UCSD-AML1 (cell line): ENCODE data around the gene ARHGAP18.
A peak's percentile ranks its signal among the peaks of the same experiment; 100 is the strongest.

ENCODE experiments used
- DNase-seq: peaks from one replicate; lab custom pipeline; 2025; ENCODE audit not compliant: unreplicated experiment; lab: John Stamatoyannopoulos, UW

Gene ARHGAP18

DNA sequence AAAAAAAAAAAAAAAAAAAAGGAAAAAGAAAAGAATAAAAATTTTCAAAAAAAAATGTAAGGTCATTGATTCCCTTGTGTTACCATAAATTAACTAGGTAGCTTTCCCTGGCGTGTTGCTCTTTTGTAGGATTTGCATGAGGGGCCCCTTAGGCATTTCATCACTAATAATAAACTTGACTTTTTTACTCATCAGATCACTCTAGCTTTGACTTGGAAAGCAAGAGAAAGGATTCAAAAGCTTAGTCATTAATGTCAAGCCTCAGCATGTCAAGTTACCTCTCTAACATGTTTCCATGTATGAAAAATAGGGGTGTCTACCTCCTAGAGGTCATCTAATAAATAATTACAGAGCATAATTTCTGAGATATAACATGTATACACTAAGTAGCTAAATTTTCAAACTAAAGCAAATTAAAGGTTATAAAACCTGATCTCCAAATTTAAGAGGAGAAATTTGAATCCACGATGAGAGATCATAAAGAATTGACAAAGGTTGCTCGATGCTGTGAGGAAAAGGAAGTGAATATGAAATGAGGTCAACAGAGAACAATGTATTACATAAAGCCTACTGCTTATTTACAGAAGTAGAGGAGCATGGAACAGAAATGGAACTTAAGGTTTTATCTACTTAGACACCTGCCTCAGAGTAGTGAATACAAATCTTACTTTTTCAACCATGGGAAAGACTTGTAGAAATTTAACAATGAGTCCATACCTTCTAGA lies 86.8 kb downstream of the ARHGAP18 start:
- DNase-seq, result no peak

DNA sequence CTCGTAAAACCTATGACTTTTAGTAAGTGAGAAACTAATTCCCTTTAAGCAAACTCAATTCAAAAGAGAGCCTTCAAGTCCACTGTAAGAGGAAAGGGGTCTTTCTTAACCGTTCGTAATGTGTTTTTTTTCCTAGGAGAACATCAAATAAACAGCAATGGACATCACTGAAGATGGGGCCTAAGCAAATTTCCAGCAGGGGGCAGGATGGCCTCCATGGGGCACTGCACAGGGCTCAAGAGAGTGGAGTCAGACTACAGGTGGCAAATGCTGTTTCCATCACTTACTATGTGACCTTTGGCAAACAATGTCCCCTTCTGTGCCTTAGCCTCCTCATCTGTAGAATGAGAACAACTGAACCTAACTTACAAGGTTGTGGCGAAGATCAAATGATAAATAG lies 88.7 kb downstream of the ARHGAP18 start:
- DNase-seq, result peak; percentile 18

- no peak for DNase-seq
Observed at GRCh38 chr6:129620234-129620610, 89.8 kb downstream of the ARHGAP18 start.

DNA sequence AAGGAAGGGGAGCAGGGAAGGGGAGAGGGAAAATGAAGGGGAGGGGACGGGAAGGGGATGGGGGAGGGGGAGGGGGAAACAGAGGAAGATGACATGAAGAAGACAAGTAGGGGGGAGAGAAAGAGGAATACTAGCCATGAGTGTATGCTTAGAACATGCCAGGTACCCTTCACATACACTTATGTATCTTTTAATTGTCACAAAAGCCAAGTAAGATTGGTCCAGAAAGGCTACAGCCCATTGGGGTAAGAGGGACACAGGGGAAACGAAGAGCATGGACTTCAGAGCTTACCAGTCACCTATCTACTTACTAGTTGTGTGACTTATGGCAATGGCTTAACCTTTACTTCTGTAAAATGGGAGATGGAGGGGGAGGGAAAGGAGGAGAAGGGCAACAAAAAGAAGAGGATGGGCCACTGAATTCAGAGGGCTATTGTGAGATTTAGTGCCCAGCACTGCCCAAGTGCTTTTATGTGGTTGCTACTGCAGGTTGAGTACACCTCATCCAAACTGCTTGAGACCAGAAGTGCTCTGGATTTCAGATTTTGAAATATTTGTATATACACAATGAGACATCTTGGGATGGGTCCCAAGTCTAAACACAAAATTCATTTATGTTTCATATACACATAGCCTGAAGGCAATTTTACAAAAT lies 90.3 kb downstream of the ARHGAP18 start:
- no peak for DNase-seq

DNA sequence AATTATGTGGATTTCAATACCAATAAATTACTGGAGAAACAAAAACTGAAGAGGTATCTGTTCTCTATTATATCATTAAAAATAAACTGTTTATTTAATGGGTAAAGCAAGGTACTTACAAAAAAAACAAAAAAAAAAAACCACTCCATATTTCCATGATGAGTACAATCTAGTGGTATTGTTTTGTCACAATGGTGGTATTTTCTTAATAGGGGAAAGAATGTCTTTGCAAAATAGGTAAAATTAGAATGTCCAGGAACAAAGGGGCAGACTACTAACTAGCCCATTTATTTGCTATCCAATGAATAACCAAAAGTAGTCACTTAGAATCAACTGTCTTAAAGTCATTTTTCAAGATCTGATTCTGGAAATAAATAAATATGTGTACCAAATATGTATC lies 92.0 kb downstream of the ARHGAP18 start:
- no peak for DNase-seq

GRCh38 chr6:129615496-129615895 lies 94.5 kb downstream of the ARHGAP18 start:
- DNase-seq, result no peak

DNA sequence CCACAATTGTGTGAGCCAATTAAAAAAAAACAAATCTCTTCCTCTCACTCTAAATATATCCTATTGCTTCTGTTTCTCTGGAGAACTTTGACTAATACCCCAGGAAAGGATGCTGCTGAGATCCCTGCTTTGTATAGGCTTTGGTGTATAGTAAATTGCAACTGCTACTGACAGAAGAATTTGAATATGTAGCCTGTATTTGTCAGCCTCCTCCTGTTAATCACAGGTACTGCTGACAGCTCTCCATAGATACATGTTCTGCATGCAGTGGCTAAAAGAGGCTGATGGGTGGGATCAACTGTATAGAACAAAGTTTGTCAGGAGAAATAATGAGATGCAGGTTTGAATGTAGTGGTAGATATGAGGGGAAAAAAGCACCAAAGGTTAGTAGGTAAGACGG lies 95.0 kb downstream of the ARHGAP18 start:
- DNase-seq, result no peak

GRCh38 chr6:129614464-129614863 lies 95.5 kb downstream of the ARHGAP18 start:
- no peak for DNase-seq

GRCh38 chr6:129612440-129612839 lies 97.5 kb downstream of the ARHGAP18 start:
- DNase-seq, result no peak

DNA sequence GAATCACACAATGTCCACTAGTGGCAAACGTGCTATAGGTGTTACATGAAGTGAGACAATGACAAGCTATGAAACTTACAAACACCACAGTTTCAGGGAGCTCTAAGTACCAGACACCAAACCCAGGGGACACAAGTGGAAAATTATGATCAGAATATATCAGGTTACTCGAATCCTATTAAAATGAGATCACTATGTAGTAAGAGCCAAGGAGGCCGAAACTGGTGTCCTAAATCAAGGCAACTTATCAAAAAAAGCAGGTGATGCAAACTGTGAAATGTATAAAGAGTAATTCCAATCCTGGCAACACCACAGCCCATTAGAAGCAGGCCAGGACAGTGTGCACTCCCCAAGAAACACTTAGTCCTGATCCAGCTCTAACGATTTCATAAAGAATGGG lies 100.3 kb downstream of the ARHGAP18 start:
- no peak for DNase-seq

DNA sequence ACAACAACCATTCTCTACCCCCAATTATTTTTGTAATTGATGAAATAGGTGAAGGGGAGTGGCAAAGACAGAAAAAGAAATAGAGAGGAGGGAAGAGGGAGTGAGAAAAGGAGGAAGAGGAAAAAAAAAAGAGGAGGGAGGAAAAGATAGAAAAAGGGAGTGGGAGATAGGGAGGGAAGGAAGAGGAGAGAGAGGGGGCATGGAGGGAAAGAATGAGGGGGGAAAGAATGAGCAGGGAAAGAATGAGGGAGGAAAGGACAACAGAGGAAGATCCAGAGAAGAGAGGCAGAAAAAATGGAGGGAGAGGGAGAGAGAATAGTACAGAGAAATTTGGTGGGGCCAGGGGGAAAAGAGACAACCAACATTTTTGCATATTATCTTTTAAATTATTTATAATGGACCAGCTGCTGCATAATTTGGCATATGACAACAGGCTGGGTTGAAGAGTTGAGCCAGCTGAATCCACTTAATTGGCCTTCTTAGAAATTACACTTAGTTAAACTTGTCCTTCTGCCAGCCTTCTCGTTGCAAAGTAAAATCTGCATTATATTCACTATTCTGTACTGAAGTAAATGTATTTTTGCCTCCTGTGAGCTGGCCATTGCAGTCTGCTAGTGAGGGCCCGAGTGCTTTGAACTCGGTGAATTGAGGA lies 101.0 kb downstream of the ARHGAP18 start:
- no peak for DNase-seq

DNA sequence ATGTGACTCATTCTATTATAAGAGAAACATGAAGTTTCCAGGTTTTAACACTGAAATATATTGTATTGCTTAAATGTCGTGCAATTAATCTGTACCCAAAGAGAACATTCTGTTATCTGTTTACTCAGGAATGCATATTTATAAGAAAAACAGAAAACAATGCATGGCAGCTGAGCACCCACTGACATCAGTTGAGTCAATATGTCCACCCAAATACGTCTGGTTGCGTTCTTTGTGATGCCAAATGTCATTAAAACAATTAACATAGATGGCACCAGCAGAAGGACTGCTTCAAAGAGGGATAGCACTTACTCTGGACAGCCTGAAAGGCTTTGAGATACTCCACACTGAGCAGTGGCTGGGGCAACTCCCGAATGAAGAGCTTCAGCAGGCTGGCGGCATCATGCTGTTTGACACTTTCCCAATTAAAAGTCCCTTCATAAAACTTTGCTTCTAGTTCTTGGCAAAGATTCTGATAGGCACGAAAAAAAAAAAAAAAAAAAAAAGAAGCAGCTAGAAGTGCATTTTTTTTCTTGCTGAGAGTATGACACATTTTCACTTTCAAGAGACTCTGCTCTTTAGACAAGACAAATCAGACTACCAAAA lies 102.3 kb downstream of the ARHGAP18 start:
- no peak for DNase-seq

DNA sequence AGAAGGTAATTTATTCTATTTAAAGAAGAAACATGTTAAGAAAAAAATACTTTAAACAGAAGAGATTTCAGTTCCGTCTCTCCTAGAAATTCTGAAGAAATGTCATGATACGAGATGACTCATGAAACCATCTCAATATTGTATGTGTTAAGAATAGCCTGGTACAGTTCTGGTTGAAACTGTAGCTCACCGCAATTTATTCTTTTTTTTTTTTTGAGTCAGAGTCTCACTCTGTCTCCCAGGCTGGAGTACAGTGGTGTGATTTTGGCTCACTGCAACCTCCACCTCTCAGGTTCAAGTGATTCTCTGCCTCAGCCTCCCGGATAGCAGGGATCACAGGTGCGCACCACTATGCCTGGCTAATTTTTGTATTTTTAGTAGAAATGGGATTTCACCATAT lies 103.3 kb downstream of the ARHGAP18 start:
- no peak for DNase-seq

GRCh38 chr6:129605967-129606366 lies 104.0 kb downstream of the ARHGAP18 start:
- DNase-seq, result no peak

DNA sequence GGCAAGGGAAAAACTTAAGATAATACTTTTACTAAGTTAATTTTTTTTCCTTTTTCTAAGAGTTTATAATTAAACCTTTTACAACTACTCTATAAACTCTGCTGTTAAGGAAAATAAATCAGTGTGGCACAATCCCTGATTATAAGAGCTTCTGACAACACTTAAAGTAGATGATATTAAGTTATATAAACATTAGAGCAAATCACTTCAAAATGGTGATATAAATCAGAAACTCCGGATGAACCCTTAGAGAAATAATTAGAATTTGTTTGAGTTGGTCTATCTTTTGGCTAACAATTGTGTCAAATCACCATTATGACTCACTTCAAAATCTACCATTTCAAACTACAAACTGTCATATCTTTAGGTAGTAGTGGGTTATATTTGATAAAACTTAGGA lies 104.9 kb downstream of the ARHGAP18 start:
- DNase-seq, result no peak

DNA sequence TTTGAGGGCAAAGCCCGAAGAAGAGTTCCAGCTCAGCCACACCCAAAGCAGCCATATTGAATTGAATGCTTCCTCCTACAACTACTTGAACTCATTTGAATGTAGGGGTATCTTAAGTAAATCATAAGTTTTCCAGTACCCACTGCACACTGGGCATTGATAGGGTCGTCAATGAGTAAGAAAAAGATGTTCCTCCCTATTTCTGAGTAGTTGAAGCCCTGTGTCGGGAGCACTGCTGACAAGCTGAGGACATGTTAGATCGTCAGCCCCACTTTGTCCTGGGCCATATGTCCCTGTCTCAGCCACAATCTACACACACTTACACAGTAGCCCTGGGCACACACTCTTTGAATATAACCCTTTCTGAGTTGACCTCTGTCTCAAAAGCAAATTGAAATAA lies 105.7 kb downstream of the ARHGAP18 start:
- no peak for DNase-seq

- DNase-seq, result no peak
Observed at GRCh38 chr6:129603741-129604140, 106.2 kb downstream of the ARHGAP18 start.

DNA sequence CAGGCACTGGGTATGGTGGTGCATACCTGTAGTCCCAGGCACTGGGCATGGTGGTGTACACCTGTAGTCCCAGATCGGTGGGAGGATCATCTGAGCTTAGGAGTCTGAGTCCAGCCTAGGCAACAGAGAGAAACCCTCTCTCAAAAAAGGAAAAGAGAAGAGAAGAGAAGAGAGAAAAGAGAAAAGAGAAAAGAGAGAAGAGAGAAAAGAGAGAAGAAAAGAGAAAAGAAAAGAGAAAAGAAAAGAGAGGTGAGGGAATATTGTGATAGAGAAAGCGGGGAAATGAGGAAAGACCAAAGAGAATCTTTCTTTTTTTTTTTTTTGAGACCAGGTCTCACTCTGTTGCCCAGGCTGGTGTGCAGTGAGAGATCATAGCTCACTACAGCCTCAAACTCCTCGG lies 108.7 kb downstream of the ARHGAP18 start:
- DNase-seq, result no peak

- no peak for DNase-seq
Observed at GRCh38 chr6:129599467-129599866, 110.5 kb downstream of the ARHGAP18 start.

DNA sequence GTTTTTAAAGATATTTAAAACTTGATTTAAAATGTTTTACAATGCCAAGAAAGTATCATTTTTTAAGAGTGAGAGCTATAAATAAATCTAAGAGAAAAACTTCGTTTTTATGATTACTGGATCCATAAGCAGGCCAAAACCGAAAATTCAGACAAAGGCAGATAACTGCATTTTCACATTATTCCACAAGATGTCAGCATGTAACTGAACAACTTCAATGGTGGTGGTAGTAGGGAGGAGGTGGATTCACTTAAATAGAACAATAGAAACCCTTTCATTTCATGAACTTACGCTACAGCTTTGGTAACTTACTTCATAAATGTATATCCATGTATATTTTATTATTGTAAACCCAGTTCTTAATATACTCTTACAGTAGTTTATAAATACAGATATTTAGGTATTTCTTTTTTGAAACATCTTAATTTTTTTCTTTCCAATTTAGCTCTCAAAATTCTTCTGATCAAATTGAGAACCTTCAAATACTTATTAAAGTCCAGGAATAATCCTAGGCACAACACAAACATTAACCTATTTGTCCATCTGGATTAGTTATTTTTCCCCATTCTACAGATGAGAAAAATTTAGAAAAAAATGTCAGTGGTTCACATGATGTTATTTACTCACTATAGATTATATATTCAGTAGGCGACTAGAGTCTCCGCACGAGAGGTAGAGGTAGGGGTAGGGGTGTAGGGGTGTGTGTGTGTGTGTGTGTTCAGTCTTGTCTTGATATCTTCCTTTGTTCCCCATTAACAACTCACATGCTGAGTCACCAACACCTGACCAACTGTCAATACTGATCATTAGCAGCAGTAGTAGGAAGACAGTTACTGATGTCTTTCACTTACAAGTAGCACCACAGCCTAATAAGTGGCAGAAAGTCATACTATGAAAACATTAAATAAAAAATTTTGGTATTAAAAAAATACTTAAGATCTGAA lies 111.5 kb downstream of the ARHGAP18 start:
- no peak for DNase-seq
